HT-29 (cell line): Measurements from ENCODE around the gene KRTAP5-3. TPM values are rescaled to one million over a fixed set of nuclear protein-coding genes. Genes with fewer than 3 reads are reported as not detected.
"Not testable (repeated sequence)": the region's sequence is repeated elsewhere in the genome, so short reads cannot be mapped to it uniquely, and the experiment has no call there.

Experiments
- DNase-seq: peaks from one replicate; pipeline ENCODE4 v3.0.0-alpha.2; 2015; ENCODE audit warnings: low spot score
- total RNA-seq: library from RNA; depleted of rRNA; stranded (reverse); fragments of >200 nt; shearing (Covaris generic); gene quantifications from 2 replicates; pipeline ENCODE4 v1.2.3, GENCODE V29; 2014; rRNA removed

Gene KRTAP5-3
- not detected in 2 replicates for total RNA-seq

GRCh38 chr11:1608363-1608762 is at the start of gene KRTAP5-3:
KRTAP5-3 (minus strand) TSS chr11:1608463; CDS start chr11:1608385, 78 bp downstream.
- no peak for DNase-seq

- DNase-seq = no peak
Measured at GRCh38 chr11:1656670-1657069, 48.4 kb upstream of the KRTAP5-3 start.

GRCh38 chr11:1656061-1656441 is 47.8 kb upstream of the KRTAP5-3 start:
- DNase-seq = no peak

- no peak for DNase-seq
Measured at GRCh38 chr11:1655168-1656060, 47.2 kb upstream of the KRTAP5-3 start.

GRCh38 chr11:1654388-1655167 is 46.3 kb upstream of the KRTAP5-3 start:
- DNase-seq = no peak

GRCh38 chr11:1653541-1654387 is 45.5 kb upstream of the KRTAP5-3 start:
- DNase-seq = peak; percentile 16

GRCh38 chr11:1652771-1653540 is 44.7 kb upstream of the KRTAP5-3 start:
- peak; percentile 70 for DNase-seq

GRCh38 chr11:1652442-1652770 is 44.1 kb upstream of the KRTAP5-3 start:
- no peak for DNase-seq

GRCh38 chr11:1652026-1652425 is 43.8 kb upstream of the KRTAP5-3 start:
- DNase-seq = no peak

GRCh38 chr11:1651411-1651980 is 43.2 kb upstream of the KRTAP5-3 start:
- no peak for DNase-seq

GRCh38 chr11:1650918-1651262 is 42.6 kb upstream of the KRTAP5-3 start:
- DNase-seq = no peak

- peak; percentile 26 for DNase-seq
Measured at GRCh38 chr11:1650034-1650917, 42.0 kb upstream of the KRTAP5-3 start.

- no peak for DNase-seq
Measured at GRCh38 chr11:1648653-1649420, 40.6 kb upstream of the KRTAP5-3 start.

- no peak for DNase-seq
Measured at GRCh38 chr11:1647901-1648652, 39.8 kb upstream of the KRTAP5-3 start.

GRCh38 chr11:1646540-1646939 is 38.3 kb upstream of the KRTAP5-3 start:
- DNase-seq = not testable (repeated sequence)

- no peak for DNase-seq
Measured at GRCh38 chr11:1645357-1645821, 37.1 kb upstream of the KRTAP5-3 start.

- DNase-seq = no peak
Measured at GRCh38 chr11:1644601-1645356, 36.5 kb upstream of the KRTAP5-3 start.
